Measurements from ENCODE around the gene DOK5.

Gene DOK5

GRCh38 chr20:54565255-54565654, 89.9 kb downstream of the DOK5 start:
- H3K27ac ChIP-seq = no peak overlapping the region
- TF ChIP-seq CTCF (conservative IDR thresholded peaks at IDR 0.05) = no peak

DNA sequence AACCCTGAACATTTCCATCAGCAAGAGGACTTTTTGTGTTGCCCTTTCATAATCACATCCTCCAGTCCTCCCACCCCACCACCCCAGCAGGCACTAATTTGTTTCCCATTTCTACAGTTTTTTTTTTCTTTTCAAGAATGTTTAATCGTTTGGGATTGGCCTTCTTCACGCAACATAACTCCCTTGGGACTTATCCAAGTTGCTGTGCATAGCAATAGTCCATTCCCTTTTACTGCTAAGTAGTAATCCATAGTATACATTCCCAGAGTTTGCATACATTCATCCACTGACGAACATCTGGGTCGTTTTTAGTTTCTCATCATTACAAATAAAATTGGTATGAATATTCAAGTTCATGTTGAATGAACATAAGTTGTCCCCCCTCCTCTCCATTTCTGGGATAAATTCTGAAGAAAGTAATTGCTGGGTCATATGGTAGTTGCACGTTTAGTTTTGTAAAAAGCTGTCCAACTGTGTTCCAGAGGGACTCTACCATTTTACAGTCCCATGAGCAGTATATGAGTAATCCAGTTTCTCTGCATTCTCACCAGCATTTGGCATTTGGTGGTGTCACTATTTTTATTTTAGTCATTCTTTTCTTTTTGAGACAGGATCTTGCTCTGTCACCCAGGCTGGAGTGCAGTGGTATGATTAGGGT, 90.8 kb downstream of the DOK5 start:
- TF ChIP-seq CTCF (conservative IDR thresholded peaks at IDR 0.05) = no peak
- no peak overlapping the region for H3K27ac ChIP-seq

DNA sequence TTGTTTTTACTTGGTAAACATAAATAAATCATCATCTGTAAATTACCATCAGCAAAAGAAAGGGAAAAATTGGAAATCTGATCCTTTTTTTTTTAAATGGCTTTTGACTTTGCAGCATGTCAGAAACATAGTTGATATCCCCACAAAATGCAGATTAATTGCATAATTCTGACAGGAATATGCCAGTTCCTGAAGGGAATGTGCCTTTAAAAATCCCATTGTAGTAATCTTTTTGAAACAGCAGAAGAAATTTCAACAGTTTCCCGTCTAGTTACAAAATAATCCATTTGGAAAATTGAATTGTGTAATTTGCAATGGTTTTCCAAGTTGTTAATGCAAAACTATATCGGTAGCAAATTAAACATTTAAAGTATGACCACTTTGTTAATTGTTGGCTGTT, 95.2 kb downstream of the DOK5 start:
- H3K27ac ChIP-seq = no peak overlapping the region
- TF ChIP-seq CTCF (conservative IDR thresholded peaks at IDR 0.05) = no peak

DNA sequence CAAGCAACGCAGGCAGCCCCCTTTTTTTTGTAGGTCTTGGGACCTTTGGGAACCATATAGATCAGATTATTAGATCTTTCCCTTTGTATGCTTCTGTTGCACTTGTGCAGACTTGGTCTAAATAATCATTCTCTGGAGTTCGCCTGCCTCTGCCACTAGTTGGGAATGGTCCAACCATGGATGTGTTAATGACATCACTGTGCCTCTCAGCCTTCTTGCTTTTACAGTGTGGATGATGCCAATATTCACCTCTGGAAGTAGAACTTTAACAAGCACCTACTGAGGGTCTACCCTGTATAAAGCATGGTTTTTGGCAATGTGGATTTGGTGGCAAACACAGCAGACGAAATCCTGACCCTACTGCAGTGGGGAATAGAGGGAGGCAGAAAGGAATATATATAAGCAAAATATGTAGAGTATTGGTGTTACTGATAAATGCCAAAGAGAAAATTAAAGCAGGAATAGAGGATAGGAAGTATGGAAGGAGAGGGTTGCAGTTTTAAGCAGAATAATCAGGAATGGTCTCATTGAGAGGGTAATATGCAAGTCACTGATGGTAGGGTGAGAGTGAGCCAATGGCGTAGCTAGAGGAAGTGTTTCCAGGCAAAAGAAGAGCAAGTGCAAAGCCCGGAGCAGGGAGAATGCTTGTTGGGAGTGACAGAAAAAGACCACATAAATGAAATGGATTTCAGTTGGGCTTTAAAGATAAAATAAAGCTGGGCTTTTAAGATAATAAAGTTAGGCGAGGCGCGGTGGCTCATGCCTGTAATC, 97.5 kb downstream of the DOK5 start:
- no peak for TF ChIP-seq CTCF (conservative IDR thresholded peaks at IDR 0.05)
- H3K27ac ChIP-seq = no peak overlapping the region

- no peak overlapping the region for H3K27ac ChIP-seq
- TF ChIP-seq CTCF (conservative IDR thresholded peaks at IDR 0.05) = no peak
Observed at GRCh38 chr20:54573838-54574237, 98.4 kb downstream of the DOK5 start.

- H3K27ac ChIP-seq = no peak overlapping the region
- TF ChIP-seq CTCF (conservative IDR thresholded peaks at IDR 0.05) = no peak
Observed at GRCh38 chr20:54576518-54576917, 101.1 kb downstream of the DOK5 start.

- no peak for TF ChIP-seq CTCF (conservative IDR thresholded peaks at IDR 0.05)
- no peak overlapping the region for H3K27ac ChIP-seq
Observed at GRCh38 chr20:54577637-54578036, 102.2 kb downstream of the DOK5 start.
